Breast epithelium (tissue), 4 donors: ENCODE results near the gene CAMTA1. TPM values are rescaled to one million over a fixed set of nuclear protein-coding genes. Genes with fewer than 3 reads are reported as not detected.

Source experiments
- DNase-seq, 2 donors: peaks; one replicate each; pipeline ENCODE4 v3.0.0-alpha.2; 2019; ENCODE audit warnings: low spot score in 2 of 2
- H3K27ac ChIP-seq, 2 donors: fragments of 200-600 bp; sonication (generic) in 1 of 2; one replicate each; pipeline ENCODE4 v1.5.1; 2016 to 2019; ENCODE audit warnings: mild to moderate bottlenecking in 1 of 2
- H3K27me3 ChIP-seq, 2 donors: fragments of 200-600 bp; sonication (generic) in 1 of 2; one replicate each; pipeline versions ENCODE4 v1.5.1 to v1.6.0; 2017 to 2019; ENCODE audit warnings: control low read depth in 1 of 2, mild to moderate bottlenecking in 1 of 2
- H3K36me3 ChIP-seq: fragments of 200-600 bp; one replicate; pipeline ENCODE4 v1.5.1; 2019
- H3K4me1 ChIP-seq, 2 donors: fragments of 200-600 bp; sonication (generic); one replicate each; pipeline ENCODE4 v1.5.1; 2016 to 2019; ENCODE audit warnings: control low read depth in 1 of 2
- H3K4me3 ChIP-seq, 3 donors: fragments of 200-600 bp; sonication (generic); 1 replicate in 2 of 3; 2 replicates in 1 of 3; pipeline ENCODE4 v1.5.1; 2016 to 2019; ENCODE audit warnings: mild to moderate bottlenecking in 3 of 3, moderate library complexity in 2 of 3
- H3K9me3 ChIP-seq, 2 donors: fragments of 200-600 bp; sonication (generic) in 1 of 2; one replicate each; pipeline ENCODE4 v1.5.1; 2016 to 2019; ENCODE audit warnings: control low read depth in 1 of 2
- POLR2A ChIP-seq: fragments of 450-650 bp; IDR thresholded peaks from one replicate; pipeline ENCODE4 v1.6.1; 2016; ENCODE audit warnings: antibody characterized with exemption, mild to moderate bottlenecking, moderate library complexity
- POLR2AphosphoS5 ChIP-seq, 3 donors: sonication (generic); formaldehyde crosslinking; IDR thresholded peaks; one replicate each; pipeline ENCODE4 v1.6.1; 2017; ENCODE audit warnings: antibody characterized with exemption in 3 of 3
- intact Hi-C: fragments of 100-400 bp; cut with DNase I; formaldehyde crosslinking; loops from one replicate; pipeline ENCODE4 v1.15.1; 2023; ENCODE audit warnings: low total_unique reads
- total RNA-seq, 3 donors: library from RNA; depleted of rRNA; stranded (reverse); fragments of >200 nt; gene quantifications; one replicate each; pipeline ENCODE4 v1.1.0, GENCODE V29; 2016
- TF ChIP-seq, protein P1 (sequence below), 3 donors: fragments of 450-650 bp; IDR thresholded peaks; one replicate each; pipeline ENCODE4 v1.5.1; 2016 to 2017; ENCODE audit warnings: antibody characterized with exemption in 3 of 3, mild to moderate bottlenecking in 3 of 3, moderate library complexity in 3 of 3

Gene CAMTA1
- total RNA-seq, 3 donors from 2014 or later: 53.4 to 84.0 (median 61.9) TPM

DNA sequence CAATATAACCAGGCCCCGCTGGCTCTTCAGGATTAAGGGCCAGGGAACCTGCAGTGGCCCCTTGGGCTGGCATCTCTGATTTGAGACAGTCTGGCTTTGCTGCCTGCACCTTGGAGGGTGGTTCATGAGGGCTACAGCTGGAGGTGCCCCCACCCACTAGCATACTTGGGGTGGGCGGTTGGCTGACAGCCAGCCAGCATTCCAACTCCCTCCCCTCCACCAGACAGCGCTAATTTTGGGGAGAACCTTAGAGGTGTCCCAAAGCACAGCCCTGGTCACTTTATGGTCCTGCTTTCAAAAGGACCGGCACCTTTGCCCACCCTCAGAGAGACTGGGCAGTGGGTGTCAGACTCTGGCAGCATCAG, 805.2 kb downstream of the CAMTA1 start:
- no peak overlapping the region for H3K4me3 ChIP-seq
- TF ChIP-seq POLR2A (no peak), POLR2AphosphoS5 (IDR thresholded peaks at IDR 0.05) (no peak)
- TF ChIP-seq, protein P1, sequence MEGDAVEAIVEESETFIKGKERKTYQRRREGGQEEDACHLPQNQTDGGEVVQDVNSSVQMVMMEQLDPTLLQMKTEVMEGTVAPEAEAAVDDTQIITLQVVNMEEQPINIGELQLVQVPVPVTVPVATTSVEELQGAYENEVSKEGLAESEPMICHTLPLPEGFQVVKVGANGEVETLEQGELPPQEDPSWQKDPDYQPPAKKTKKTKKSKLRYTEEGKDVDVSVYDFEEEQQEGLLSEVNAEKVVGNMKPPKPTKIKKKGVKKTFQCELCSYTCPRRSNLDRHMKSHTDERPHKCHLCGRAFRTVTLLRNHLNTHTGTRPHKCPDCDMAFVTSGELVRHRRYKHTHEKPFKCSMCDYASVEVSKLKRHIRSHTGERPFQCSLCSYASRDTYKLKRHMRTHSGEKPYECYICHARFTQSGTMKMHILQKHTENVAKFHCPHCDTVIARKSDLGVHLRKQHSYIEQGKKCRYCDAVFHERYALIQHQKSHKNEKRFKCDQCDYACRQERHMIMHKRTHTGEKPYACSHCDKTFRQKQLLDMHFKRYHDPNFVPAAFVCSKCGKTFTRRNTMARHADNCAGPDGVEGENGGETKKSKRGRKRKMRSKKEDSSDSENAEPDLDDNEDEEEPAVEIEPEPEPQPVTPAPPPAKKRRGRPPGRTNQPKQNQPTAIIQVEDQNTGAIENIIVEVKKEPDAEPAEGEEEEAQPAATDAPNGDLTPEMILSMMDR (IDR thresholded peaks at IDR 0.05): no peak
- H3K9me3 ChIP-seq: no peaks in the 10 kb centered on the region
- DNase-seq: no peak
- no peaks in the 10 kb centered on the region for H3K36me3 ChIP-seq
- intact Hi-C loops: no loop called here
- H3K27me3 ChIP-seq: no peaks in the 10 kb centered on the region
- no peaks in the 10 kb centered on the region for H3K4me1 ChIP-seq
- H3K27ac ChIP-seq: no peak overlapping the region

DNA sequence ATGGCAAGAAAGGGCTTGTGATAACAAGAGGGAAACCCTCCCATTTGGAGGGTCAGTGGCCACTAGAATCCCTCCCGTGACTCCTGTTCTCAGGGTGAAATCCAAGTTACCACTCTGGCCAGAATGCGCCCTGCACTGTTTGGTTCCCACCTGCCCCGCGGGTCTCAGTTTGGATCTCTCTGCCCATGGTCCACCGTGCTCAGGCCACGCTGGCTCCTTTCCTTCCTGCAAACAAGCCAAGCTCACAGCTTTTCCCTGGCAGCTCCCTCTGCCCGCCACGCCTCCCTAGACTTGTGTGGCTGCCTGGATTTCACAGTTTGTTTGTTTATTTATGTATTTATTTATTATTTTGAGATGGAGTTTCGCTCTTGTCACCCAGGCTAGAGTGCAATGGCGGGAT, 806.3 kb downstream of the CAMTA1 start:
- Histone ChIP-seq H3K4me3 (no peak overlapping the region), H3K27ac (no peak overlapping the region), H3K9me3 (no peaks in the 10 kb centered on the region), H3K4me1 (no peaks in the 10 kb centered on the region), H3K36me3 (no peaks in the 10 kb centered on the region), H3K27me3 (no peaks in the 10 kb centered on the region)
- no peak for DNase-seq
- TF ChIP-seq POLR2AphosphoS5 (IDR thresholded peaks at IDR 0.05): no peak
- no peak for TF ChIP-seq POLR2A
- TF ChIP-seq, protein P1 (IDR thresholded peaks at IDR 0.05): no peak
- intact Hi-C loops: no loop called here

DNA sequence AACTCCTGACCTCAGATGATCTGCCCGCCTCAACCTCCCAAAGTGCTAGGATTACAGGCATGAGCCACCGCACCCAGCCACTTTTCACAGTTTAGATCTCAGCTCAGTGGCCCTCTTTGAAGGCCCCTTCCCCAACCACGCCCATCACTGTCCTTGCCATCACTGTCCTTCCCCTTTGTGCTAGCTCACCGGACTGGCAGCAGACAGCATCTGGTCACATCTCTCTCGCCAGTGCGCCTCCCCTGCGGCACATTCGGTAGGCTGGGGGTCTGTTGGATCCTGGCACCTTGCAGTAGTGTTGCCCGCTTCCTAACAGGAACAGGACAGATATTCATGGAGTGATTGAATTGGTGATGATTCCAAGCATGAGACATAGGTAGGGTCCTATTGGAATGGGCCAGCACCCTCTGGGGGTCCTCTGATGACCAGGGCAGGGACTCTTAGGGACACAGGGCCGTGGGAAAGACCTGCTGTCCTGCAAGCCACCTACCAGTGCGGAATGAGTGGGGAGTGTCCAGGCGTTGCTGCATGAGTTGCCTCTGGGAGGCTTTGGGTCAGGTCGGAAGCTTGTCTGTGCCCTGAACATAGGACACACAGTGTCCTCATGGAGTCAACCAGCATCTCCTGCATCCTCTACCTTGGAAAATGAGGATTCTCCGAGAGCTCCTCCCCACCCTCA, 807.0 kb downstream of the CAMTA1 start:
- no peaks in the 10 kb centered on the region for H3K27me3 ChIP-seq
- TF ChIP-seq, protein P1 (IDR thresholded peaks at IDR 0.05): no peak
- no peak overlapping the region for H3K4me3 ChIP-seq
- no peaks in the 10 kb centered on the region for H3K4me1 ChIP-seq
- H3K27ac ChIP-seq: no peak overlapping the region
- no peak for DNase-seq
- no peaks in the 10 kb centered on the region for H3K36me3 ChIP-seq
- no peaks in the 10 kb centered on the region for H3K9me3 ChIP-seq
- intact Hi-C loops: no loop called here

DNA sequence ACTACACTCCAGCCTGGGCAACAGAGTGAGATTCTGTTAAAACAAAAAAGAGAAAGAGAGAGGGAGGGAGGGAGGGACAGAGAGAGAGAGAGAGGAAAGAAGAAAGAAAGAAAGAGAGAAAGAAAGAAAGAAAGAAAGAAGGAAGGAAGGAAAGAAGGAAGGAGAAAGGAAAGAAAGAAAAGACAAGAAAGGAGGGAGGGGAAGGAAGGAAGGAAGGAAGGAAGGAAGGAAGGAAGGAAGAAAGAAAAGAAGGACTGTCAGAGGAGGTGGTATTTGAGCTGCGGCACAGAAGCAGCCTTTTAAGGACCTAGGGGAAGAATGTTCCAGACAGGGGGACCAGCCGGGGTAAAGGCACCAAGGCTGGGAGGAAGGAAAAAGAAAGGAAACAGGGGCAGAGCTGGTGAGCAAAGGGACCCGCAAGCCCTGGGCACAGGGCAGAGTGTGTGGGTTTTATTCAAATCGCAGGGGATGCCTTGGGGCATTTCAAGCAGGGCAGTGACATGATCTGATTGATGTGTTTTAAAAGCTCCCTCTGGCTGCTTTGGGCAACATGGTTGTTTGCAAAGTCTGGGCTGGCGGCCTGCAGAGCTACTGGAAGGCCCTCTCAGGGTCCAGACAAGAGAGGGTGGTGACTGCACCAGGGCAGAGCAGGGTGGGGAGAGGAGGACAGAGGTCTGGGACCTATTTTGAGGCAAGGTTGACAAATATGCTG, 808.9 kb downstream of the CAMTA1 start:
- H3K4me3 ChIP-seq: no peak overlapping the region
- H3K27ac ChIP-seq: no peak overlapping the region
- peak in 1 of 2 donors; percentile 19 for DNase-seq
- H3K4me1 ChIP-seq: no peaks in the 10 kb centered on the region
- H3K27me3 ChIP-seq: no peaks in the 10 kb centered on the region
- intact Hi-C loops: no loop called here
- TF ChIP-seq, protein P1 (IDR thresholded peaks at IDR 0.05): no peak
- TF ChIP-seq POLR2AphosphoS5 (IDR thresholded peaks at IDR 0.05): no peak
- TF ChIP-seq POLR2A: no peak
- H3K9me3 ChIP-seq: no peaks in the 10 kb centered on the region
- H3K36me3 ChIP-seq: no peaks in the 10 kb centered on the region

DNA sequence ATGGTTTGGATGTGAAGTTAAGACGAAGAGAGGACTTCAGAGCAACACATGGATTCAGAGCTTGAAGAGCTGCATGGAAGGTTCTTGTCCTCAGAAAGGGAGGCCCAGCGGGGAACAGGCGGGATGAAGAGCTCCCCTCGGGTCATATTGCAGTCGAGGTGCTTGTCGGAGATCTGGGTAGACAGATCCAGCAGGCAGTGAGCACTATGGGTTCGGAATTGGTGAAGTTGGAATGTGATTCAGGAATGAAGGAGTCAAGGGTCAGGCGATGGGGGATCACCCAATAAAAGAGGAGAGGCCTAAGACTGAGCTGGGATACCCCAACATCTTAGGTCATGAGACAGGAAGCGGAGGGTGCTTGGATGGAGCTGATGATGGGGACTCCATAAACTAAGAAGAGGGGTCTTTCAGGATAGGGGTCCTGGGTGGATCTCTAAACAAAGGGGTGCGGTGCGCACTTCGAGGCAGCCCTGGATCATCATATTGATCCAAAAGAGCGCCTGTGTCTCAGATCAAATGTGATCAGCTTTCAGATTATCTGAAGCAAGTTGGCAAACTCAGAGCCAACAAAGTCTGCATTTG, 809.6 kb downstream of the CAMTA1 start:
- H3K36me3 ChIP-seq: no peaks in the 10 kb centered on the region
- H3K4me3 ChIP-seq: no peak overlapping the region
- intact Hi-C loops: no loop called here
- no peaks in the 10 kb centered on the region for H3K27me3 ChIP-seq
- TF ChIP-seq, protein P1 (IDR thresholded peaks at IDR 0.05): no peak
- TF ChIP-seq POLR2A (no peak), POLR2AphosphoS5 (IDR thresholded peaks at IDR 0.05) (no peak)
- DNase-seq: peak in 1 of 2 donors; percentile 6
- no peaks in the 10 kb centered on the region for H3K4me1 ChIP-seq
- no peaks in the 10 kb centered on the region for H3K9me3 ChIP-seq
- no peak overlapping the region for H3K27ac ChIP-seq
